Measurements from ENCODE around the gene KLHL29.

KLHL29 gene

DNA sequence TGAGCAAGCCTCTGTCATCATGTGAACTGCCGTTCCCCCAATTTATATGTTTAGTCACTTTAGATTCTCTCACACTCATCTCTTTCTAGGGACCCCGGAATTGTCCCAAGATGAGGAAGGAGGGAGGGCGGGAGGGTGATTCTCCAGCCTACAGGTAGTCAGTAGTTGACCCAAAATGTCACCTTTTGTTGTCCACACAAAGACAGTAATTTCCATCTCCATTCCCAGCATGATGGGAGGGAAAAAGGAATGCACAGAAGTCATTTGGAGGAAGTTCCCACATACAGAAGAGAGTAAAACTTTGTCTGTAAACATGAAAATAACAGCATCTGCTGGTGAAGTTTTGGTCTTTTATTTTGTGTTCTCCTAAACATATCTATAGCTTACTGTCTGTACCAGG is 222.9 kb downstream of the KLHL29 start:
- no peak overlapping the region for H4K8ac ChIP-seq (ENCODE audit: low read depth, low read length)
- H3K27ac ChIP-seq (ENCODE audit: low read depth, low read length) = no peak overlapping the region
- peaks cover 5% of the 10 kb centered on the region for H3K79me1 ChIP-seq (ENCODE audit: low read length)
- H3K4me3 ChIP-seq (ENCODE audit: low read depth, low read length) = no peak overlapping the region
- no peak overlapping the region for H4K12ac ChIP-seq (ENCODE audit: low read depth, low read length)
- H3K14ac ChIP-seq (ENCODE audit: low read length) = no peak overlapping the region
- no peak overlapping the region for H4K91ac ChIP-seq (ENCODE audit: low read depth, low read length)
- H2AK5ac ChIP-seq (ENCODE audit: low read length) = no peak overlapping the region
- H3K18ac ChIP-seq (ENCODE audit: low read length) = no peak overlapping the region
- H2BK12ac ChIP-seq (ENCODE audit: low read length) = no peak overlapping the region
- no CpG with 5 or more reads among the region's 3 CpGs for WGBS (ENCODE audit: extremely low coverage, insufficient coverage, insufficient read length)
- peaks cover under 1 to 7% of the 10 kb centered on the region in 2 experiments for H3K4me1 ChIP-seq (ENCODE audit: control insufficient read depth in 1 of 2, insufficient read depth in 2 of 2, low read length in 2 of 2)
- H2AFZ ChIP-seq (ENCODE audit: insufficient read depth, low read length, poor library complexity) = no peak overlapping the region
- H3K23ac ChIP-seq (ENCODE audit: low read length) = no peak overlapping the region
- H3K4me2 ChIP-seq (ENCODE audit: low read length) = no peak overlapping the region
- H3K79me2 ChIP-seq (ENCODE audit: control insufficient read depth, insufficient read depth, low read length, poor library complexity) = peaks cover 2% of the 10 kb centered on the region
- peaks cover 8% of the 10 kb centered on the region for H3K9me3 ChIP-seq (ENCODE audit: insufficient read depth, low read depth, low read length)
- no peak overlapping the region for H2BK120ac ChIP-seq (ENCODE audit: insufficient read depth, low read length, poor library complexity)
- no peak overlapping the region for H3K4ac ChIP-seq (ENCODE audit: low read depth, low read length)
- no peak overlapping the region for H2BK5ac ChIP-seq (ENCODE audit: low read depth, low read length, poor library complexity)
- no peaks in the 10 kb centered on the region for H3K36me3 ChIP-seq (ENCODE audit: control insufficient read depth in 1 of 2, insufficient read depth in 2 of 2, low read length in 2 of 2)
- no peak for DNase-seq
- H3K9ac ChIP-seq (ENCODE audit: low read length) = no peak overlapping the region
- H3K27me3 ChIP-seq (ENCODE audit: insufficient read depth, low read length) = no peaks in the 10 kb centered on the region

DNA sequence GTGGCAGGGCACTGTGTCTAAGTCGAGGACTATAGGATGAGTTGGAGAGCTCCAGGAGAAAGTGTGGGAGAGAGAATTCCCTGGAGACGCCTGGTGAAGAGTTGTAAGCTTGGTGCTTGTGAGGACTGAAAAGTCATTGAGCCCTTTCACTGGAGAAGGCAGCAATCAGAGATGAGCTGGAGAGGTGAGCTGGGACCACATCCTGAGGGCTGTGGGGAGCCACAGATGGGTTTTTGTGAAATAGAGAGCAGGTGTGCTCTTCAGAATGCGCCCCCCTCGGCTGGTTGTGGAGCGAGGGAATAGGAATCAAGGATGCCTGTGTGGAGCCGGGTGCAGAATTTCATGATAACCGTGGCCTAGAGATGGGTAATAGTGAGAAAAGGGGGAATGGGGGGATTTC is 224.3 kb downstream of the KLHL29 start:
- no CpG with 5 or more reads among the region's 7 CpGs for WGBS (ENCODE audit: extremely low coverage, insufficient coverage, insufficient read length)
- Histone ChIP-seq H2AFZ (ENCODE audit: insufficient read depth, low read length, poor library complexity) (no peak overlapping the region), H2BK120ac (ENCODE audit: insufficient read depth, low read length, poor library complexity) (no peak overlapping the region), H3K9me3 (ENCODE audit: insufficient read depth, low read depth, low read length) (peaks cover 6% of the 10 kb centered on the region), H2BK12ac (ENCODE audit: low read length) (no peak overlapping the region), H3K4ac (ENCODE audit: low read depth, low read length) (no peak overlapping the region), H3K27ac (ENCODE audit: low read depth, low read length) (no peak overlapping the region), H4K8ac (ENCODE audit: low read depth, low read length) (no peak overlapping the region), H4K12ac (ENCODE audit: low read depth, low read length) (no peak overlapping the region), H3K27me3 (ENCODE audit: insufficient read depth, low read length) (no peaks in the 10 kb centered on the region), H3K18ac (ENCODE audit: low read length) (no peak overlapping the region), H3K79me1 (ENCODE audit: low read length) (no peaks in the 10 kb centered on the region), H3K9ac (ENCODE audit: low read length) (no peak overlapping the region), H2BK5ac (ENCODE audit: low read depth, low read length, poor library complexity) (no peak overlapping the region), H3K36me3 (ENCODE audit: control insufficient read depth in 1 of 2, insufficient read depth in 2 of 2, low read length in 2 of 2) (no peaks in the 10 kb centered on the region), H3K79me2 (ENCODE audit: control insufficient read depth, insufficient read depth, low read length, poor library complexity) (no peaks in the 10 kb centered on the region), H4K91ac (ENCODE audit: low read depth, low read length) (no peak overlapping the region), H3K4me2 (ENCODE audit: low read length) (no peak overlapping the region), H3K14ac (ENCODE audit: low read length) (no peak overlapping the region), H3K4me1 (ENCODE audit: control insufficient read depth in 1 of 2, insufficient read depth in 2 of 2, low read length in 2 of 2) (no peaks in the 10 kb centered on the region), H2AK5ac (ENCODE audit: low read length) (no peak overlapping the region), H3K4me3 (ENCODE audit: low read depth, low read length) (no peak overlapping the region), H3K23ac (ENCODE audit: low read length) (no peak overlapping the region)
- DNase-seq = no peak

DNA sequence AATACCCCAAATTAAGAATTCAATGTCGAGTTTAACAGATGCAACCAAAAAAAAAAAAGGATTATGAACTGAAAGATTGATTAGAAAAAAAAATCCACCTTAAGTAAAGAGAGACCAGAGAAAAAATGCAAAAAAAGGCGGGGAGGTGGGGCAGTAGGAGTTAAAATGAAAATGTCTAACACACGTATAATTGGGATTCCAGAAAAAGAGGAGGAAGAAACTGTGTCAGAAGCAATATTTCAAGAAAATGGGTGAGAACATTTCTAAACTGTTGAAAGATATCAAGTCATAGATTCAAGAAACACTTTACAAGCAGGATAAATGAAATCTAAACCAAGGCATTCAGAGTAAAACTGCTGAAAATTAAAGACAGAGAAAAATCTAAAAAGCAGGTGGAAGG is 226.9 kb downstream of the KLHL29 start:
- Histone ChIP-seq H2BK120ac (ENCODE audit: insufficient read depth, low read length, poor library complexity) (no peak overlapping the region), H3K9me3 (ENCODE audit: insufficient read depth, low read depth, low read length) (no peaks in the 10 kb centered on the region), H3K27ac (ENCODE audit: low read depth, low read length) (no peak overlapping the region), H2BK12ac (ENCODE audit: low read length) (no peak overlapping the region), H3K14ac (ENCODE audit: low read length) (no peak overlapping the region), H4K8ac (ENCODE audit: low read depth, low read length) (no peak overlapping the region), H3K79me2 (ENCODE audit: control insufficient read depth, insufficient read depth, low read length, poor library complexity) (no peaks in the 10 kb centered on the region), H3K27me3 (ENCODE audit: insufficient read depth, low read length) (no peaks in the 10 kb centered on the region), H3K4ac (ENCODE audit: low read depth, low read length) (no peak overlapping the region), H2AK5ac (ENCODE audit: low read length) (no peak overlapping the region), H4K91ac (ENCODE audit: low read depth, low read length) (no peak overlapping the region), H4K12ac (ENCODE audit: low read depth, low read length) (no peak overlapping the region), H3K4me3 (ENCODE audit: low read depth, low read length) (no peak overlapping the region), H3K4me2 (ENCODE audit: low read length) (no peak overlapping the region), H3K4me1 (ENCODE audit: control insufficient read depth in 1 of 2, insufficient read depth in 2 of 2, low read length in 2 of 2) (no peaks in the 10 kb centered on the region), H3K9ac (ENCODE audit: low read length) (no peak overlapping the region), H3K23ac (ENCODE audit: low read length) (no peak overlapping the region), H3K36me3 (ENCODE audit: control insufficient read depth in 1 of 2, insufficient read depth in 2 of 2, low read length in 2 of 2) (no peaks in the 10 kb centered on the region), H3K79me1 (ENCODE audit: low read length) (no peaks in the 10 kb centered on the region), H2BK5ac (ENCODE audit: low read depth, low read length, poor library complexity) (no peak overlapping the region), H3K18ac (ENCODE audit: low read length) (no peak overlapping the region), H2AFZ (ENCODE audit: insufficient read depth, low read length, poor library complexity) (no peak overlapping the region)
- WGBS (ENCODE audit: extremely low coverage, insufficient coverage, insufficient read length) = no CpG with 5 or more reads among the region's 3 CpGs
- no peak for DNase-seq

DNA sequence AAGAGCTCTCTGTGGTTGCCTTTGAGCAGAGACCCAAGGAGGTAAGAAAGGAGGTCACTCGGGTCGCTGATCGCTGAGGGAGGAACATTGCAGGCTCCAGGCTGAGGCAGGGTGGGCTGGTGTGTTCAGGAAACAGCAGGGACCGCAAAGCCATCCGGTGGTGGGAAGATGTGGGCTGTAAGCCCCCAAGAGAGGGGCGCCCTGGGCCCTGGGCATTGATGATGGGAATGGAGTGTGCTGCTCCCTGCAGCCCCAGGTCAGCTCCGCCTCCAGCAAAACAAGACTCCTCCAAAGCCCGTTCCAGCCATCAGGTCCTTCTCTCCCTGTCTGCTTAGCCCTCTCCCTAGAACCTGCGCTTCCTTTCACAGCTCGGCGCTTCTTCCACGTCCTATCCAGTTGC is 229.7 kb downstream of the KLHL29 start:
- no CpG with 5 or more reads among the region's 12 CpGs for WGBS (ENCODE audit: extremely low coverage, insufficient coverage, insufficient read length)
- Histone ChIP-seq H3K23ac (ENCODE audit: low read length) (no peak overlapping the region), H2AK5ac (ENCODE audit: low read length) (no peak overlapping the region), H3K36me3 (ENCODE audit: control insufficient read depth in 1 of 2, insufficient read depth in 2 of 2, low read length in 2 of 2) (no peaks in the 10 kb centered on the region), H3K4ac (ENCODE audit: low read depth, low read length) (no peak overlapping the region), H2BK12ac (ENCODE audit: low read length) (no peak overlapping the region), H3K79me2 (ENCODE audit: control insufficient read depth, insufficient read depth, low read length, poor library complexity) (no peaks in the 10 kb centered on the region), H3K4me2 (ENCODE audit: low read length) (no peak overlapping the region), H2BK120ac (ENCODE audit: insufficient read depth, low read length, poor library complexity) (no peak overlapping the region), H3K9me3 (ENCODE audit: insufficient read depth, low read depth, low read length) (no peaks in the 10 kb centered on the region), H4K8ac (ENCODE audit: low read depth, low read length) (no peak overlapping the region), H3K27me3 (ENCODE audit: insufficient read depth, low read length) (no peaks in the 10 kb centered on the region), H3K4me3 (ENCODE audit: low read depth, low read length) (no peak overlapping the region), H3K18ac (ENCODE audit: low read length) (no peak overlapping the region), H3K4me1 (ENCODE audit: control insufficient read depth in 1 of 2, insufficient read depth in 2 of 2, low read length in 2 of 2) (no peaks in the 10 kb centered on the region), H4K91ac (ENCODE audit: low read depth, low read length) (no peak overlapping the region), H3K9ac (ENCODE audit: low read length) (no peak overlapping the region), H3K14ac (ENCODE audit: low read length) (no peak overlapping the region), H4K12ac (ENCODE audit: low read depth, low read length) (no peak overlapping the region), H2AFZ (ENCODE audit: insufficient read depth, low read length, poor library complexity) (no peak overlapping the region), H3K79me1 (ENCODE audit: low read length) (no peaks in the 10 kb centered on the region), H3K27ac (ENCODE audit: low read depth, low read length) (no peak overlapping the region), H2BK5ac (ENCODE audit: low read depth, low read length, poor library complexity) (no peak overlapping the region)
- DNase-seq = no peak
